Hepatocyte (in vitro differentiated cells): ENCODE data around the gene HOTAIR.
A peak's percentile ranks its signal among the peaks of the same experiment; 100 is the strongest.

Experiments
- EZH2 ChIP-seq: fragments of 200-600 bp; sonication (generic); IDR thresholded peaks from 2 replicates; pipeline ENCODE4 v1.6.1; 2016; ENCODE audit warnings: antibody characterized with exemption, mild to moderate bottlenecking, borderline replicate concordance
- EZH2phosphoT487 ChIP-seq: fragments of 200-600 bp; sonication (generic); IDR thresholded peaks from one replicate; pipeline ENCODE4 v1.6.1; 2018; ENCODE audit warnings: antibody characterized with exemption, mild to moderate bottlenecking, low read depth, moderate library complexity; ENCODE audit not compliant: unreplicated experiment, severe bottlenecking
- TF ChIP-seq, protein P1 (sequence below): fragments of 200-600 bp; sonication (generic); IDR thresholded peaks from 2 replicates; pipeline ENCODE4 v1.5.1; 2016; ENCODE audit warnings: antibody characterized with exemption, mild to moderate bottlenecking; ENCODE audit not compliant: poor library complexity

DNA sequence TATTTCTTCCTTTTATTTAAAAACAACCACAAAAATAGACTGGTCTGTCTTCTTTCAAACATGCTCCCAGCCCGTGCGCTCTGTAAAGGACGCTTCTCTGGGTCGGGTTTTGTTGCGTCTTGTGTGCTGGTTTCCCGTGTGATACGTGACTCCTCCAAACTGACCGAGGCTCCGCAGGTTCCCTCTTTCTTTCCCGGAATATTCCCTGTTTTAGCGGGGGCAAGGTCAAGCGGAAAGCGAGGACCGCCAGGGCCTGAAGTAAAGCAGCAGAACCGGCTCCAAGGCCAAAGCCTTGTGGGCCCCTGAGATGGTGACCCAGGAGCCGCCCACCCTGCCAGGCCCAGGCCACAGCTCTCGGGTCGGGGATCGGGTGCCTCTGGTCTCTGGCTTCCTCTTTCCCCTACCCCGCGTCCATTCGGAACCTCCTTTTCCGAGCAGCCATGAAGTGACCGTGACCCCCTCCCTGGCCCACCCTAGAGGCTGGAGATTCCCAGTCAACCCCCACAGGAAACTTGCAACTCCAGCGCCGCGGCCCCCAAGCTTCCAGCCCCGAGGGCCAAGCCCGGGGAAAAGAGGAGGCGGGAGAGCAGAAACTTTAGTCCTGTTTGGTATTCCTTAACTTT lies 9.3 kb upstream of the HOTAIR start:
- TF ChIP-seq, protein P1, sequence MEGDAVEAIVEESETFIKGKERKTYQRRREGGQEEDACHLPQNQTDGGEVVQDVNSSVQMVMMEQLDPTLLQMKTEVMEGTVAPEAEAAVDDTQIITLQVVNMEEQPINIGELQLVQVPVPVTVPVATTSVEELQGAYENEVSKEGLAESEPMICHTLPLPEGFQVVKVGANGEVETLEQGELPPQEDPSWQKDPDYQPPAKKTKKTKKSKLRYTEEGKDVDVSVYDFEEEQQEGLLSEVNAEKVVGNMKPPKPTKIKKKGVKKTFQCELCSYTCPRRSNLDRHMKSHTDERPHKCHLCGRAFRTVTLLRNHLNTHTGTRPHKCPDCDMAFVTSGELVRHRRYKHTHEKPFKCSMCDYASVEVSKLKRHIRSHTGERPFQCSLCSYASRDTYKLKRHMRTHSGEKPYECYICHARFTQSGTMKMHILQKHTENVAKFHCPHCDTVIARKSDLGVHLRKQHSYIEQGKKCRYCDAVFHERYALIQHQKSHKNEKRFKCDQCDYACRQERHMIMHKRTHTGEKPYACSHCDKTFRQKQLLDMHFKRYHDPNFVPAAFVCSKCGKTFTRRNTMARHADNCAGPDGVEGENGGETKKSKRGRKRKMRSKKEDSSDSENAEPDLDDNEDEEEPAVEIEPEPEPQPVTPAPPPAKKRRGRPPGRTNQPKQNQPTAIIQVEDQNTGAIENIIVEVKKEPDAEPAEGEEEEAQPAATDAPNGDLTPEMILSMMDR: no peak
- TF ChIP-seq EZH2: peak; percentile 93
- no peak for TF ChIP-seq EZH2phosphoT487
